ENCODE results near the gene ARHGEF5. TPM values are rescaled to one million over a fixed set of nuclear protein-coding genes. Genes with fewer than 3 reads are reported as not detected.
"Not testable (repeated sequence)": the region's sequence is repeated elsewhere in the genome, so short reads cannot be mapped to it uniquely, and the experiment has no call there.

The ARHGEF5 gene
- total RNA-seq, 1 donor from 2014 or later: 9.4 TPM

GRCh38 chr7:144427539-144427938 is 72.3 kb downstream of the ARHGEF5 start:
- H3K9me3 Mint-ChIP-seq: peaks cover 29% of the 10 kb centered on the region
- H3K36me3 Mint-ChIP-seq (ENCODE audit: low read depth); H3K4me1 Mint-ChIP-seq; DNase-seq; H3K4me3 Mint-ChIP-seq; H3K27ac Mint-ChIP-seq; intact Hi-C loops (cut with micrococcal nuclease); H3K27me3 Mint-ChIP-seq: not testable (repeated sequence)

GRCh38 chr7:144428431-144428830 is 73.2 kb downstream of the ARHGEF5 start:
- H3K4me3 Mint-ChIP-seq: no peak overlapping the region

More at GRCh38 chr7:144428431-144428830, 73.2 kb downstream of the ARHGEF5 start:
- Mint-ChIP-seq H3K36me3 (ENCODE audit: low read depth) (peaks cover 3% of the 10 kb centered on the region), H3K27ac (no peak overlapping the region), H3K4me1 (no peaks in the 10 kb centered on the region), H3K27me3 (no peaks in the 10 kb centered on the region), H3K9me3 (peaks cover 29% of the 10 kb centered on the region)
- intact Hi-C loops (cut with micrococcal nuclease): no loop called here
- DNase-seq: no peak

Other genes starting within 250 kb of the ARHGEF5 start
- gene OR2A2, start 245.8 kb upstream of the ARHGEF5 start, total RNA-seq: not detected in 2 replicates
- not detected in 2 replicates for gene OR2A14, start 232.2 kb upstream of the ARHGEF5 start, total RNA-seq
- 0.56 and 1.1 TPM in 2 replicates for gene CTAGE4, start 171.9 kb upstream of the ARHGEF5 start, total RNA-seq
- gene ARHGEF35, start 159.6 kb upstream of the ARHGEF5 start, total RNA-seq: 2.8 and 3.5 TPM in 2 replicates
- not detected in 2 replicates for gene OR2A42, start 115.8 kb upstream of the ARHGEF5 start, total RNA-seq
- 2.0 and 2.1 TPM in 2 replicates for gene OR2A7, start 90.6 kb upstream of the ARHGEF5 start, total RNA-seq
- gene CTAGE8, start 86.1 kb upstream of the ARHGEF5 start, total RNA-seq: 0.99 and 2.0 TPM in 2 replicates
- not detected in 2 replicates for gene OR2A1, start 43.0 kb upstream of the ARHGEF5 start, total RNA-seq
- not detected in 2 replicates for gene NOBOX, start 48.3 kb downstream of the ARHGEF5 start, total RNA-seq